NB4 (cell line): ENCODE measurements around the gene CRX.

ENCODE experiments used
- DNase-seq: peaks from one replicate; pipeline ENCODE4 v3.0.0; 2010; ENCODE audit warnings: low read depth
- H3K4me3 ChIP-seq: one replicate; pipeline ENCODE4 v1.5.1; 2011; ENCODE audit warnings: mild to moderate bottlenecking, low read depth, low read length, moderate library complexity
- CTCF ChIP-seq: IDR thresholded peaks from one replicate; pipeline ENCODE4 v1.5.1; 2012; ENCODE audit warnings: low read depth, low read length
- MAX ChIP-seq: IDR thresholded peaks from 2 replicates; pipeline ENCODE4 v1.6.1; 2011; ENCODE audit warnings: low read depth, low read length
- MYC ChIP-seq: IDR thresholded peaks from 2 replicates; pipeline ENCODE4 v1.6.1; 2011; ENCODE audit warnings: low read depth, low read length
- POLR2A ChIP-seq: IDR thresholded peaks from 2 replicates; pipeline ENCODE4 v1.6.1; 2011; ENCODE audit warnings: mild to moderate bottlenecking; ENCODE audit not compliant: insufficient read length; ENCODE audit errors: extremely low read depth

CRX gene

GRCh38 chr19:47792616-47793015 is 29.1 kb upstream of the CRX start:
- DNase-seq: no peak
- H3K4me3 ChIP-seq: no peak overlapping the region
- TF ChIP-seq CTCF: no peak
- no peak for TF ChIP-seq MAX
- no peak for TF ChIP-seq MYC
- TF ChIP-seq POLR2A: no peak

GRCh38 chr19:47794526-47794925 is 27.2 kb upstream of the CRX start:
- no peak for TF ChIP-seq POLR2A
- peak; percentile 50 for TF ChIP-seq CTCF
- no peak for DNase-seq

GRCh38 chr19:47796785-47797184 is 25.0 kb upstream of the CRX start:
- H3K4me3 ChIP-seq: no peak overlapping the region
- TF ChIP-seq POLR2A: no peak
- no peak for TF ChIP-seq MAX
- no peak for DNase-seq

More at GRCh38 chr19:47794526-47794925, 27.2 kb upstream of the CRX start:
- H3K4me3 ChIP-seq: no peak overlapping the region

GRCh38 chr19:47797996-47798903 is 23.5 kb upstream of the CRX start:
- H3K4me3 ChIP-seq: no peak overlapping the region
- TF ChIP-seq POLR2A: no peak
- no peak for TF ChIP-seq MYC
- no peak for TF ChIP-seq MAX
- TF ChIP-seq CTCF: no peak
- DNase-seq: no peak

GRCh38 chr19:47798904-47799266 is 22.9 kb upstream of the CRX start:
- no peak overlapping the region for H3K4me3 ChIP-seq
- no peak for TF ChIP-seq MAX
- no peak for TF ChIP-seq POLR2A
- TF ChIP-seq CTCF: no peak
- TF ChIP-seq MYC: no peak
- DNase-seq: no peak

GRCh38 chr19:47801270-47801669 is 20.5 kb upstream of the CRX start:
- H3K4me3 ChIP-seq: no peak overlapping the region
- TF ChIP-seq MAX (no peak), POLR2A (no peak), CTCF (no peak), MYC (no peak)
- no peak for DNase-seq
